H1 (cell line): ENCODE measurements around the gene ANKRD11. TPM values are rescaled to one million over a fixed set of nuclear protein-coding genes. Genes with fewer than 3 reads are reported as not detected.

ENCODE experiments used
- CTCF ChIA-PET: fragments of 300-600 bp; sonication (Branson Sonifier 250); formaldehyde crosslinking; loops from one replicate; lab custom pipeline; 2021; ENCODE audit not compliant: partially characterized antibody; lab: Charles Lee
- POLR2A ChIA-PET: fragments of 300-600 bp; sonication (Branson Sonifier 250); formaldehyde crosslinking; loops from one replicate; lab custom pipeline; 2021; ENCODE audit warnings: inconsistent platforms; ENCODE audit not compliant: partially characterized antibody; lab: Charles Lee
- DNase-seq, 2 experiments: peaks; one replicate each; pipeline versions ENCODE4 v3.0.0 to v3.0.0-alpha.2; 2010 to 2022; ENCODE audit warnings: low spot score in 2 of 2, low read depth in 1 of 2, mixed read lengths in 1 of 2
- FAIRE-seq: peaks from 2 replicates; lab custom pipeline; 2011; peaks lifted over from hg19 to GRCh38; lab: Jason Lieb, UNC
- H2AFZ ChIP-seq: 2 replicates; pipeline ENCODE4 v1.8.1; 2012; ENCODE audit warnings: low read length, inconsistent platforms
- H2AK5ac ChIP-seq: 2 replicates; pipeline ENCODE4 v1.6.1; 2013; ENCODE audit warnings: low read depth, low read length
- H2BK120ac ChIP-seq: replicated peaks from 2 replicates; pipeline ENCODE3; 2013; ENCODE audit warnings: low read depth, low read length, inconsistent platforms
- H2BK12ac ChIP-seq: 2 replicates; pipeline ENCODE4 v1.6.1; 2013; ENCODE audit warnings: low read depth, low read length
- H2BK15ac ChIP-seq: 2 replicates; pipeline ENCODE4 v1.6.1; 2013; ENCODE audit warnings: low read length
- H2BK20ac ChIP-seq: 2 replicates; pipeline ENCODE4 v1.6.1; 2013; ENCODE audit warnings: low read length
- H2BK5ac ChIP-seq: 2 replicates; pipeline ENCODE4 v1.6.1; 2013; ENCODE audit warnings: low read depth, low read length
- H3K14ac ChIP-seq: 2 replicates; pipeline ENCODE4 v1.6.1; 2013; ENCODE audit warnings: inconsistent platforms; ENCODE audit not compliant: insufficient read length
- H3K18ac ChIP-seq: 2 replicates; pipeline ENCODE4 v1.6.1; 2013; ENCODE audit warnings: low read length; ENCODE audit errors: extremely low read depth
- H3K23ac ChIP-seq: 2 replicates; pipeline ENCODE4 v1.6.1; 2013; ENCODE audit warnings: inconsistent platforms; ENCODE audit not compliant: insufficient read length
- H3K23me2 ChIP-seq: 2 replicates; pipeline ENCODE4 v1.6.1; 2013; ENCODE audit warnings: low read depth, low read length
- H3K27ac ChIP-seq: 2 replicates; pipeline ENCODE4 v1.6.1; 2011; ENCODE audit warnings: low read depth, low read length, inconsistent platforms
- H3K27me3 ChIP-seq, 4 experiments: replicated peaks in 1 of 4; 1 replicate in 1 of 4; 2 replicates in 3 of 4; pipeline versions ENCODE4 v1.6.1 to v1.8.1; 2011 to 2013; ENCODE audit warnings: low read length in 3 of 4, mild to moderate bottlenecking in 3 of 4, inconsistent platforms in 2 of 4, mixed read lengths in 2 of 4, moderate library complexity in 1 of 4; ENCODE audit not compliant: control insufficient read depth in 3 of 4, insufficient read depth in 3 of 4; ENCODE audit errors: extremely low read depth in 1 of 4
- H3K36me3 ChIP-seq, 4 experiments: 2 replicates each; pipeline versions ENCODE4 v1.6.1 to v1.8.1; 2011 to 2013; ENCODE audit warnings: mild to moderate bottlenecking in 4 of 4, low read length in 3 of 4, moderate library complexity in 2 of 4, control low read depth in 1 of 4, inconsistent platforms in 1 of 4; ENCODE audit not compliant: insufficient read depth in 4 of 4, control insufficient read depth in 2 of 4
- H3K4ac ChIP-seq: replicated peaks from 2 replicates; pipeline ENCODE3; 2013; ENCODE audit warnings: low read length, low read depth, mixed read lengths, inconsistent platforms; ENCODE audit not compliant: insufficient read length
- H3K4me1 ChIP-seq, 4 experiments: replicated peaks in 1 of 4; 1 replicate in 1 of 4; 2 replicates in 3 of 4; pipeline versions ENCODE4 v1.6.1 to v1.8.1; 2011 to 2013; ENCODE audit warnings: low read length in 3 of 4, inconsistent platforms in 2 of 4, mixed read lengths in 1 of 4; ENCODE audit not compliant: insufficient read depth in 4 of 4, control insufficient read depth in 3 of 4
- H3K4me2 ChIP-seq, 2 experiments: 2 replicates each; pipeline versions ENCODE4 v1.6.1 to v1.8.1; 2011 to 2013; ENCODE audit warnings: low read depth in 2 of 2, low read length in 2 of 2, control low read depth in 1 of 2, inconsistent platforms in 1 of 2, mild to moderate bottlenecking in 1 of 2; ENCODE audit not compliant: insufficient read depth in 1 of 2
- H3K4me3 ChIP-seq, 4 experiments: fragments of 200-600, 300-600 bp in 1 of 4; sonication (generic), shearing (Covaris generic), sonication (Bioruptor Twin) in 1 of 4; 2 replicates each; pipeline versions ENCODE4 v1.5.1 to v1.8.1; 2011 to 2016; ENCODE audit warnings: low read length in 4 of 4, low read depth in 3 of 4, control low read depth in 2 of 4, inconsistent platforms in 2 of 4, mild to moderate bottlenecking in 2 of 4, mixed read lengths in 1 of 4, moderate library complexity in 1 of 4; ENCODE audit not compliant: insufficient read depth in 2 of 4; ENCODE audit errors: extremely low read depth in 1 of 4
- H3K56ac ChIP-seq: replicated peaks from 2 replicates; pipeline ENCODE3; 2013; ENCODE audit warnings: low read depth, mild to moderate bottlenecking, mixed read lengths, low read length, inconsistent platforms; ENCODE audit not compliant: insufficient read length
- H3K79me1 ChIP-seq: 2 replicates; pipeline ENCODE4 v1.6.1; 2013; ENCODE audit warnings: low read depth, low read length, control low read depth
- H3K79me2 ChIP-seq, 2 experiments: 2 replicates each; pipeline versions ENCODE4 v1.6.1 to v1.8.1; 2012 to 2013; ENCODE audit warnings: low read length in 2 of 2, mild to moderate bottlenecking in 2 of 2, inconsistent platforms in 1 of 2; ENCODE audit not compliant: insufficient read depth in 2 of 2, control insufficient read depth in 1 of 2
- H3K9ac ChIP-seq, 4 experiments: replicated peaks in 1 of 4; 1 replicate in 1 of 4; 2 replicates in 3 of 4; pipeline versions ENCODE4 v1.6.1 to v1.8.1; 2011 to 2013; ENCODE audit warnings: low read depth in 3 of 4, low read length in 3 of 4, control low read depth in 2 of 4, mild to moderate bottlenecking in 2 of 4, moderate library complexity in 2 of 4, inconsistent platforms in 1 of 4; ENCODE audit errors: extremely low read depth in 1 of 4
- H3K9me3 ChIP-seq, 2 experiments: 2 replicates each; pipeline versions ENCODE4 v1.6.1 to v1.8.1; 2012 to 2013; ENCODE audit warnings: mild to moderate bottlenecking in 2 of 2, moderate library complexity in 2 of 2, control low read depth in 1 of 2, inconsistent platforms in 1 of 2, low read depth in 1 of 2, low read length in 1 of 2, mixed read lengths in 1 of 2; ENCODE audit not compliant: insufficient read depth in 2 of 2
- H4K20me1 ChIP-seq, 2 experiments: replicated peaks in 1 of 2; 2 replicates each; pipeline versions ENCODE3 to v1.8.1; 2011 to 2013; ENCODE audit warnings: inconsistent platforms in 2 of 2, low read length in 2 of 2, mild to moderate bottlenecking in 1 of 2; ENCODE audit not compliant: insufficient read depth in 2 of 2, control insufficient read depth in 1 of 2
- H4K5ac ChIP-seq: 2 replicates; pipeline ENCODE4 v1.6.1; 2013; ENCODE audit warnings: low read length, low read depth, mixed read lengths, inconsistent platforms; ENCODE audit not compliant: insufficient read length
- H4K8ac ChIP-seq: 2 replicates; pipeline ENCODE4 v1.8.0; 2013; ENCODE audit warnings: mild to moderate bottlenecking, moderate library complexity, low read length, inconsistent platforms; ENCODE audit not compliant: insufficient read depth; ENCODE audit errors: extremely low read depth
- H4K91ac ChIP-seq: replicated peaks from 2 replicates; pipeline ENCODE3; 2013; ENCODE audit warnings: low read length, mixed read lengths, inconsistent platforms; ENCODE audit not compliant: insufficient read length
- BRCA1 ChIP-seq: IDR thresholded peaks from 2 replicates; pipeline ENCODE4 v1.6.1; 2012; ENCODE audit warnings: low read depth, low read length, improper control_type of control experiment
- CBX5 ChIP-seq: fragments of 300-800, 300-1000 bp; sonication (generic); IDR thresholded peaks from 2 replicates; pipeline ENCODE4 v1.7.1; 2016; ENCODE audit warnings: antibody characterized with exemption, low read length, low read depth
- EGR1 ChIP-seq: IDR thresholded peaks from 2 replicates; pipeline ENCODE4 v1.6.1; 2011; ENCODE audit warnings: low read depth, low read length, borderline replicate concordance
- FOSL1 ChIP-seq: IDR thresholded peaks from 2 replicates; pipeline ENCODE4 v1.6.1; 2011; ENCODE audit warnings: mild to moderate bottlenecking, low read depth, low read length, moderate library complexity; ENCODE audit not compliant: insufficient read depth
- GABPA ChIP-seq: IDR thresholded peaks from 2 replicates; pipeline ENCODE4 v1.6.1; 2011; ENCODE audit warnings: mild to moderate bottlenecking, low read length, moderate library complexity, borderline replicate concordance; ENCODE audit not compliant: insufficient read depth
- JUN ChIP-seq: IDR thresholded peaks from 2 replicates; pipeline ENCODE4 v1.6.1; 2011; ENCODE audit warnings: low read depth, mild to moderate bottlenecking, improper control_type of control experiment, low read length
- JUND ChIP-seq: IDR thresholded peaks from 2 replicates; pipeline ENCODE4 v1.6.1; 2011; ENCODE audit warnings: mild to moderate bottlenecking, improper control_type of control experiment, low read length
- RAD21 ChIP-seq, 2 experiments: IDR thresholded peaks in 1 of 2; conservative IDR thresholded peaks in 1 of 2; 2 replicates each; pipeline ENCODE4 v1.6.1; 2011; ENCODE audit warnings: low read depth in 2 of 2, low read length in 2 of 2, improper control_type of control experiment in 1 of 2, inconsistent platforms in 1 of 2, mild to moderate bottlenecking in 1 of 2, moderate library complexity in 1 of 2
- RNF2 ChIP-seq: fragments of 200-900, 300-1000 bp; sonication (generic); IDR thresholded peaks from 2 replicates; pipeline ENCODE4 v1.7.1; 2016; ENCODE audit warnings: borderline replicate concordance, low read depth, mild to moderate bottlenecking, antibody characterized with exemption, low read length; ENCODE audit not compliant: poor library complexity, severe bottlenecking; ENCODE audit errors: missing control alignments
- SAP30 ChIP-seq: fragments of 300-600 bp; sonication (generic); IDR thresholded peaks from 2 replicates; pipeline ENCODE4 v1.7.1; 2012; ENCODE audit warnings: low read length, moderate library complexity, mild to moderate bottlenecking, inconsistent platforms; ENCODE audit not compliant: insufficient read depth, insufficient replicate concordance
- SIX5 ChIP-seq: IDR thresholded peaks from 2 replicates; pipeline ENCODE4 v1.6.1; 2011; ENCODE audit warnings: mild to moderate bottlenecking, low read depth, low read length
- SRF ChIP-seq: IDR thresholded peaks from 2 replicates; pipeline ENCODE4 v1.6.1; 2011; ENCODE audit warnings: mild to moderate bottlenecking, low read depth, low read length, moderate library complexity
- WGBS, 2 experiments: shearing (Covaris generic) in 1 of 2; methylation state at CpG; one replicate each; pipeline versions ENCODE4 v1.1.6 to v1.1.7; 2013 to 2015; ENCODE audit warnings: low lambda C conversion rate in 2 of 2, mixed read lengths in 2 of 2, inconsistent platforms in 1 of 2, low coverage in 1 of 2, missing lambda C conversion rate in 1 of 2; ENCODE audit not compliant: insufficient replicate concordance in 2 of 2, insufficient coverage in 1 of 2, insufficient read length in 1 of 2; ENCODE audit errors: extremely low coverage in 1 of 2, missing lambda C conversion rate in 1 of 2; 5-methylcytosine and 5-hydroxymethylcytosine counted together
- polyA plus RNA-seq, 7 experiments: library from polyadenylated mRNA; depleted of rRNA in 3 of 7; stranded (reverse) in 5 of 7; unstranded in 2 of 7; fragments of >200 nt in 5 of 7; fragments of 200-250 nt in 2 of 7; gene quantifications; 1 replicate in 5 of 7; 2 replicates in 1 of 7; 4 replicates in 1 of 7; pipeline versions ENCODE4 v1.2.1 to v1.2.3, GENCODE V29; 2011 to 2013; ENCODE audit warnings: missing spikeins in 2 of 7, mixed read lengths in 2 of 7
- total RNA-seq: library from RNA; stranded (reverse); fragmentation: NEBNext Ultra II Directional; extraction: Animal tissue kit (Norgen Biotek cat#: 25700); gene quantifications from 2 replicates; pipeline ENCODE4 v1.2.1, GENCODE V29; 2021

Gene ANKRD11
- total and polyA plus RNA-seq, 2 of the 8 experiments (the other 6 are each of a cell fraction or from before 2014, with no cell fraction given) = 46.5 to 142 TPM

GRCh38 chr16:89290887-89291286 is 199.5 kb downstream of the ANKRD11 start:
- Histone ChIP-seq H2BK15ac (peak overlapping the region; percentile 99; the same call in 1 of the 2 replicates), H4K91ac (peak overlapping the region; percentile 99), H3K4ac (peak overlapping the region; percentile 86), H3K9me3 (no peaks in the 10 kb centered on the region), H3K79me2 (peaks cover 0 to 49% of the 10 kb centered on the region in 2 experiments; a peak in 2 of 4 replicates), H3K23me2 (peaks cover 2% of the 10 kb centered on the region; the same call in 1 of the 2 replicates), H3K23ac (no peak overlapping the region), H3K4me2 (peak overlapping the region; percentile 71 to 74), H2BK5ac (peak overlapping the region; percentile 99), H2BK20ac (peak overlapping the region; percentile 100), H3K27ac (peak overlapping the region; percentile 76), H4K8ac (peak overlapping the region; percentile 62; the same call in 1 of the 2 replicates), H2AK5ac (peak overlapping the region; percentile 92), H3K56ac (no peak overlapping the region), H2AFZ (no peak overlapping the region), H4K5ac (peak overlapping the region; percentile 90), H3K79me1 (peaks cover 13% of the 10 kb centered on the region), H3K18ac (peak overlapping the region; percentile 99), H4K20me1 (peaks cover 25 to 27% of the 10 kb centered on the region in 2 experiments), H3K4me1 (peaks cover 16 to 58% (median 53%) of the 10 kb centered on the region in 4 experiments), H2BK120ac (peak overlapping the region; percentile 13), H3K27me3 (no peaks in the 10 kb centered on the region), H3K9ac (peak overlapping the region in 2 of 4 experiments; percentile 34 to 45; a peak in 4 of 7 replicates), H3K14ac (no peak overlapping the region), H3K36me3 (peaks cover 15 to 24% (median 19%) of the 10 kb centered on the region in 4 experiments; a peak in 7 of 8 replicates), H2BK12ac (peak overlapping the region; percentile 99), H3K4me3 (peak overlapping the region in 2 of 4 experiments; percentile 19 to 37; a peak in 3 of 8 replicates)
- DNase-seq (peak; percentile 90 to 93), FAIRE-seq (peak; percentile 58)
- ChIA-PET CTCF (interaction anchor here (0.7 to 4.2 kb wide), 7 partner anchors 11 to 1342 kb away, joined by 3 to 42 read pairs (median 10); no protein-coding TSS in a partner anchor), POLR2A (interaction anchor here (0.6 to 4.1 kb wide), 7 partner anchors 9 to 273 kb away, joined by 3 to 15 read pairs (median 4); partner anchors contain the start of gene SPG7)
- WGBS, 2 experiments = 7% methylated on average over 17 of the region's 17 CpGs; no CpG with 5 or more reads in 1 of the 2 experiments
- TF ChIP-seq BRCA1 (no peak), GABPA (no peak), EGR1 (0 out of 2 replicates have a peak, but pooled peaks have one; percentile 58), SIX5 (no peak), CBX5 (no peak), SAP30 (peak; percentile 69), JUND (no peak), RAD21 (IDR thresholded peaks at IDR 0.05 in 1 of 2, conservative IDR thresholded peaks at IDR 0.05 in 1 of 2; ENCODE audit: low read depth in 2 of 2, low read length in 2 of 2) (peak in 1 of 2 experiments; percentile 8; a peak in 1 of 4 replicates), RNF2 (no peak), JUN (no peak), FOSL1 (no peak), SRF (no peak)
